M059J (cell line): ENCODE data around the gene IGFBP2. TPM values are rescaled to one million over a fixed set of nuclear protein-coding genes. Genes with fewer than 3 reads are reported as not detected.

Experiments
- DNase-seq: peaks from one replicate; pipeline ENCODE4 v3.0.0-alpha.2; 2012; ENCODE audit warnings: low read depth
- total RNA-seq: library from RNA; depleted of rRNA; stranded (reverse); fragments of >200 nt; shearing (Covaris generic); gene quantifications from 2 replicates; pipeline ENCODE4 v1.2.3, GENCODE V29; 2014

Gene IGFBP2
- total RNA-seq, 1 experiment from 2014 or later = 12.6 TPM

GRCh38 chr2:216636551-216637450 is 3.6 kb downstream of the IGFBP2 start:
- DNase-seq = peak; percentile 72

- no peak for DNase-seq
Measured at GRCh38 chr2:216637472-216637871, 4.3 kb downstream of the IGFBP2 start.

GRCh38 chr2:216643986-216644659 is 10.9 kb downstream of the IGFBP2 start:
- peak; percentile 26 for DNase-seq

- DNase-seq = no peak
Measured at GRCh38 chr2:216644842-216645635, 11.8 kb downstream of the IGFBP2 start.

- no peak for DNase-seq
Measured at GRCh38 chr2:216645636-216645950, 12.4 kb downstream of the IGFBP2 start.

GRCh38 chr2:216646116-216646515 is 12.9 kb downstream of the IGFBP2 start:
- no peak for DNase-seq

GRCh38 chr2:216648105-216648504 is 14.9 kb downstream of the IGFBP2 start:
- peak; percentile 82 for DNase-seq

- no peak for DNase-seq
Measured at GRCh38 chr2:216649574-216649973, 16.4 kb downstream of the IGFBP2 start.

GRCh38 chr2:216650626-216651257 is 17.5 kb downstream of the IGFBP2 start:
- no peak for DNase-seq

- DNase-seq = peak; percentile 24
Measured at GRCh38 chr2:216651351-216651881, 18.2 kb downstream of the IGFBP2 start.

GRCh38 chr2:216652566-216652965 is 19.3 kb downstream of the IGFBP2 start:
- DNase-seq = no peak

- DNase-seq = no peak
Measured at GRCh38 chr2:216653093-216653799, 20.0 kb downstream of the IGFBP2 start.

GRCh38 chr2:216653931-216654365 is 20.7 kb downstream of the IGFBP2 start:
- DNase-seq = no peak

GRCh38 chr2:216654528-216655052 is 21.4 kb downstream of the IGFBP2 start:
- no peak for DNase-seq

GRCh38 chr2:216657086-216657855 is 24.1 kb downstream of the IGFBP2 start:
- DNase-seq = no peak

GRCh38 chr2:216657980-216658379 is 24.8 kb downstream of the IGFBP2 start:
- DNase-seq = no peak

- DNase-seq = no peak
Measured at GRCh38 chr2:216658757-216659156, 25.5 kb downstream of the IGFBP2 start.

GRCh38 chr2:216659276-216659675 is 26.1 kb downstream of the IGFBP2 start:
- no peak for DNase-seq

GRCh38 chr2:216660496-216660895 is 27.3 kb downstream of the IGFBP2 start:
- DNase-seq = no peak

- DNase-seq = no peak
Measured at GRCh38 chr2:216661051-216661450, 27.8 kb downstream of the IGFBP2 start.
